ENCODE data around the gene STXBP5.

STXBP5 gene

GRCh38 chr6:147207837-147208754, 3.9 kb downstream of the STXBP5 start:
- DNase-seq = no peak
- intact Hi-C loops (cut with DNase I) = loop anchor here (10.0 kb wide), 1 partner anchor 77 kb away; no protein-coding TSS in a partner anchor

- DNase-seq = no peak
- intact Hi-C loops (cut with DNase I) = loop anchor here (10.0 kb wide), 1 partner anchor 75 kb away; no protein-coding TSS in a partner anchor
These were observed 5.7 kb downstream of the STXBP5 start for GRCh38 chr6:147209762-147210449.

GRCh38 chr6:147211349-147211748, 7.1 kb downstream of the STXBP5 start:
- no peak for DNase-seq
- intact Hi-C loops (cut with DNase I) = no loop called here

GRCh38 chr6:147211831-147212230, 7.6 kb downstream of the STXBP5 start:
- intact Hi-C loops (cut with DNase I) = no loop called here
- no peak for DNase-seq

- intact Hi-C loops (cut with DNase I) = no loop called here
These were observed 8.4 kb downstream of the STXBP5 start for GRCh38 chr6:147212622-147213021.

GRCh38 chr6:147213772-147214171, 9.6 kb downstream of the STXBP5 start:
- intact Hi-C loops (cut with DNase I) = no loop called here
- DNase-seq = no peak

More at GRCh38 chr6:147212622-147213021, 8.4 kb downstream of the STXBP5 start:
- DNase-seq = no peak

- no peak for DNase-seq
- intact Hi-C loops (cut with DNase I) = no loop called here
These were observed 10.3 kb downstream of the STXBP5 start for GRCh38 chr6:147214248-147215227.

- no peak for DNase-seq
These were observed 12.7 kb downstream of the STXBP5 start for GRCh38 chr6:147216915-147217314.

GRCh38 chr6:147217840-147218404, 13.7 kb downstream of the STXBP5 start:
- DNase-seq = no peak
- intact Hi-C loops (cut with DNase I) = no loop called here

More at GRCh38 chr6:147216915-147217314, 12.7 kb downstream of the STXBP5 start:
- intact Hi-C loops (cut with DNase I) = no loop called here

- intact Hi-C loops (cut with DNase I) = no loop called here
- no peak for DNase-seq
These were observed 14.6 kb downstream of the STXBP5 start for GRCh38 chr6:147218797-147219196.

GRCh38 chr6:147219463-147219862, 15.2 kb downstream of the STXBP5 start:
- no peak for DNase-seq

GRCh38 chr6:147220345-147220744, 16.1 kb downstream of the STXBP5 start:
- intact Hi-C loops (cut with DNase I) = no loop called here
- DNase-seq = no peak

More at GRCh38 chr6:147219463-147219862, 15.2 kb downstream of the STXBP5 start:
- intact Hi-C loops (cut with DNase I) = no loop called here

GRCh38 chr6:147221739-147222138, 17.5 kb downstream of the STXBP5 start:
- intact Hi-C loops (cut with DNase I) = no loop called here
- DNase-seq = no peak

GRCh38 chr6:147222160-147222838, 18.1 kb downstream of the STXBP5 start:
- intact Hi-C loops (cut with DNase I) = no loop called here
- no peak for DNase-seq

- intact Hi-C loops (cut with DNase I) = no loop called here
- no peak for DNase-seq
These were observed 19.5 kb downstream of the STXBP5 start for GRCh38 chr6:147223736-147224135.

- intact Hi-C loops (cut with DNase I) = no loop called here
- DNase-seq = no peak
These were observed 22.0 kb downstream of the STXBP5 start for GRCh38 chr6:147226163-147226724.

GRCh38 chr6:147226877-147227276, 22.7 kb downstream of the STXBP5 start:
- intact Hi-C loops (cut with DNase I) = no loop called here
- no peak for DNase-seq

GRCh38 chr6:147227770-147228320, 23.6 kb downstream of the STXBP5 start:
- DNase-seq = no peak
- intact Hi-C loops (cut with DNase I) = no loop called here

GRCh38 chr6:147231589-147231988, 27.4 kb downstream of the STXBP5 start:
- intact Hi-C loops (cut with DNase I) = no loop called here
- DNase-seq = no peak
